ENCODE measurements around the gene DCANP1.

DNA sequence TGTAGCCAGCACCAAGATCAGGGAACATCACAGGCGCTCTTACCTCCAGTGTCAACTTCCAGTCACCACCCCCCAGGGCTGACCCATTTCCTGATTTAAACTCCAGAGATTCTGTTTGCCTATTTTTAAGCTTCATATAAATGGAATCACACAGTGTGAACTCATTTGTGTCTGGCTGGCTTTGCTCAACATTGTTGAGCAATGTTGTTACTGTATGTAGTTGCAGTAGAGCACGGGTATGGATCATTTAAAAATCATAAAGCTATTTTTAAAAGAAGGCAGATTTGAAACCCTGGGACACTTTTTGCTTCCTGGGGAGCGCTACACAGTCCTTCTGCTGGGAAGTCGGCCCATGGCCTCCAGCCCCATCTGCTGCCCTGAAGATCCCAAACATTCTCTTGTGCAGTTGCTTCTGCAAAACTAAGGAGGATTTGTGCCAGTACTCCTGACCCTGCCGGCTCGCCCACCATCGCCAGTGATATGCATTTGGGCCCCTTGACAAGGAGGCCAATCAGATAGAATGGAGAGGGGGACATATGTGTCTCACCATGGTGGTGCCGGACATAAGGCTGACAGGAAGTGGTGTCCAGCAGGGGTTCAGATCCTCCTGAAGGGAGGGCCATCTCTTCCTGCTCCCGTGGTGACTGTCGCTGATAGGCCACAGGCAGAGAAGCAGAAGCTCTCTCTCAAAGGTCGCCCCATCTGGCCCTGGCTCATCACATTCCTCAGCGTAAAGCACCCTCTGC is 13.3 kb downstream of the DCANP1 start:
- TF ChIP-seq, protein P1, sequence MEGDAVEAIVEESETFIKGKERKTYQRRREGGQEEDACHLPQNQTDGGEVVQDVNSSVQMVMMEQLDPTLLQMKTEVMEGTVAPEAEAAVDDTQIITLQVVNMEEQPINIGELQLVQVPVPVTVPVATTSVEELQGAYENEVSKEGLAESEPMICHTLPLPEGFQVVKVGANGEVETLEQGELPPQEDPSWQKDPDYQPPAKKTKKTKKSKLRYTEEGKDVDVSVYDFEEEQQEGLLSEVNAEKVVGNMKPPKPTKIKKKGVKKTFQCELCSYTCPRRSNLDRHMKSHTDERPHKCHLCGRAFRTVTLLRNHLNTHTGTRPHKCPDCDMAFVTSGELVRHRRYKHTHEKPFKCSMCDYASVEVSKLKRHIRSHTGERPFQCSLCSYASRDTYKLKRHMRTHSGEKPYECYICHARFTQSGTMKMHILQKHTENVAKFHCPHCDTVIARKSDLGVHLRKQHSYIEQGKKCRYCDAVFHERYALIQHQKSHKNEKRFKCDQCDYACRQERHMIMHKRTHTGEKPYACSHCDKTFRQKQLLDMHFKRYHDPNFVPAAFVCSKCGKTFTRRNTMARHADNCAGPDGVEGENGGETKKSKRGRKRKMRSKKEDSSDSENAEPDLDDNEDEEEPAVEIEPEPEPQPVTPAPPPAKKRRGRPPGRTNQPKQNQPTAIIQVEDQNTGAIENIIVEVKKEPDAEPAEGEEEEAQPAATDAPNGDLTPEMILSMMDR (IDR thresholded peaks at IDR 0.05 in 2 of 3, conservative IDR thresholded peaks at IDR 0.05 in 1 of 3; ENCODE audit: borderline replicate concordance in 1 of 3, insufficient read depth in 1 of 3, low read depth in 2 of 3, low read length in 2 of 3): no peak
- TF ChIP-seq POLR2A (IDR thresholded peaks at IDR 0.05; ENCODE audit: borderline replicate concordance, extremely low read depth, insufficient read depth, insufficient read length) (no peak), EZH2 (IDR thresholded peaks at IDR 0.05) (no peak), ZNF274 (IDR thresholded peaks at IDR 0.05; ENCODE audit: low read depth, low read length) (no peak), JUND (IDR thresholded peaks at IDR 0.05) (no peak), POLR2AphosphoS5 (IDR thresholded peaks at IDR 0.05; ENCODE audit: low read depth, low read length) (no peak), SIN3A (IDR thresholded peaks at IDR 0.05; ENCODE audit: low read depth) (no peak), CEBPB (IDR thresholded peaks at IDR 0.05; ENCODE audit: low read depth) (no peak), EZH2phosphoT487 (IDR thresholded peaks at IDR 0.05; ENCODE audit: borderline replicate concordance) (no peak), RAD21 (IDR thresholded peaks at IDR 0.05; ENCODE audit: low read depth) (no peak), CBX3 (IDR thresholded peaks at IDR 0.05; ENCODE audit: low read depth) (no peak), TCF7L2 (IDR thresholded peaks at IDR 0.05; ENCODE audit: borderline replicate concordance, extremely low read depth, insufficient read depth, insufficient read length) (no peak)
- TF ChIP-seq, protein P2, sequence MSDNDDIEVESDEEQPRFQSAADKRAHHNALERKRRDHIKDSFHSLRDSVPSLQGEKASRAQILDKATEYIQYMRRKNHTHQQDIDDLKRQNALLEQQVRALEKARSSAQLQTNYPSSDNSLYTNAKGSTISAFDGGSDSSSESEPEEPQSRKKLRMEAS (IDR thresholded peaks at IDR 0.05): no peak
- TF ChIP-seq, protein P3, sequence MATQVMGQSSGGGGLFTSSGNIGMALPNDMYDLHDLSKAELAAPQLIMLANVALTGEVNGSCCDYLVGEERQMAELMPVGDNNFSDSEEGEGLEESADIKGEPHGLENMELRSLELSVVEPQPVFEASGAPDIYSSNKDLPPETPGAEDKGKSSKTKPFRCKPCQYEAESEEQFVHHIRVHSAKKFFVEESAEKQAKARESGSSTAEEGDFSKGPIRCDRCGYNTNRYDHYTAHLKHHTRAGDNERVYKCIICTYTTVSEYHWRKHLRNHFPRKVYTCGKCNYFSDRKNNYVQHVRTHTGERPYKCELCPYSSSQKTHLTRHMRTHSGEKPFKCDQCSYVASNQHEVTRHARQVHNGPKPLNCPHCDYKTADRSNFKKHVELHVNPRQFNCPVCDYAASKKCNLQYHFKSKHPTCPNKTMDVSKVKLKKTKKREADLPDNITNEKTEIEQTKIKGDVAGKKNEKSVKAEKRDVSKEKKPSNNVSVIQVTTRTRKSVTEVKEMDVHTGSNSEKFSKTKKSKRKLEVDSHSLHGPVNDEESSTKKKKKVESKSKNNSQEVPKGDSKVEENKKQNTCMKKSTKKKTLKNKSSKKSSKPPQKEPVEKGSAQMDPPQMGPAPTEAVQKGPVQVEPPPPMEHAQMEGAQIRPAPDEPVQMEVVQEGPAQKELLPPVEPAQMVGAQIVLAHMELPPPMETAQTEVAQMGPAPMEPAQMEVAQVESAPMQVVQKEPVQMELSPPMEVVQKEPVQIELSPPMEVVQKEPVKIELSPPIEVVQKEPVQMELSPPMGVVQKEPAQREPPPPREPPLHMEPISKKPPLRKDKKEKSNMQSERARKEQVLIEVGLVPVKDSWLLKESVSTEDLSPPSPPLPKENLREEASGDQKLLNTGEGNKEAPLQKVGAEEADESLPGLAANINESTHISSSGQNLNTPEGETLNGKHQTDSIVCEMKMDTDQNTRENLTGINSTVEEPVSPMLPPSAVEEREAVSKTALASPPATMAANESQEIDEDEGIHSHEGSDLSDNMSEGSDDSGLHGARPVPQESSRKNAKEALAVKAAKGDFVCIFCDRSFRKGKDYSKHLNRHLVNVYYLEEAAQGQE (IDR thresholded peaks at IDR 0.05; ENCODE audit: low read depth): no peak
